ENCODE measurements around the gene SDK1. TPM values are rescaled to one million over a fixed set of nuclear protein-coding genes. Genes with fewer than 3 reads are reported as not detected.

The SDK1 gene
- total and polyA plus RNA-seq, 2 of the 8 experiments (the other 6 are each of a cell fraction or from before 2014, with no cell fraction given) = 3.3 to 7.2 TPM

- TF ChIP-seq CHD7 (IDR thresholded peaks at IDR 0.05; ENCODE audit: insufficient replicate concordance, low read length) (no peak), RXRA (IDR thresholded peaks at IDR 0.05; ENCODE audit: insufficient read depth, low read depth, low read length) (no peak), SRF (IDR thresholded peaks at IDR 0.05; ENCODE audit: low read depth, low read length) (no peak), CEBPB (IDR thresholded peaks at IDR 0.05; ENCODE audit: low read depth, low read length) (no peak)
These were observed 79.0 kb downstream of the SDK1 start (continued) for GRCh38 chr7:3380034-3380433.
